WTC11 (cell line): ENCODE measurements around the gene SHOC2. TPM values are rescaled to one million over a fixed set of nuclear protein-coding genes. Genes with fewer than 3 reads are reported as not detected.

ENCODE experiments used
- ATAC-seq: fragments of 200-7000 bp; cut with Tn5 transposase; 2 replicates; pipeline ENCODE4 v1.10.0; 2021; ENCODE audit warnings: mild to moderate bottlenecking, moderate library complexity
- CTCF ChIA-PET: fragments of 300-600 bp; sonication (Branson Sonifier 250); formaldehyde crosslinking; loops from one replicate; lab custom pipeline; 2021; ENCODE audit warnings: antibody characterized with exemption; lab: Charles Lee
- POLR2A ChIA-PET: fragments of 350-600 bp; sonication (Branson Sonifier 250); formaldehyde crosslinking; loops from one replicate; lab custom pipeline; 2021; ENCODE audit warnings: antibody characterized with exemption; lab: Charles Lee
- DNase-seq: peaks from one replicate; pipeline ENCODE4 v3.0.0; 2021; ENCODE audit warnings: low spot score
- H3K27ac Mint-ChIP-seq: 2 replicates; pipeline ENCODE4 v1.8.0; 2021; ENCODE audit warnings: mixed read lengths
- H3K27me3 Mint-ChIP-seq: 2 replicates; pipeline ENCODE4 v1.8.0; 2021; ENCODE audit warnings: low read depth, mild to moderate bottlenecking, moderate library complexity, mixed read lengths
- H3K36me3 Mint-ChIP-seq: 2 replicates; pipeline ENCODE4 v1.8.0; 2021; ENCODE audit warnings: mixed read lengths
- H3K4me1 Mint-ChIP-seq: 2 replicates; pipeline ENCODE4 v1.8.0; 2022; ENCODE audit warnings: mixed read lengths
- H3K4me3 Mint-ChIP-seq: 2 replicates; pipeline ENCODE4 v1.8.0; 2021; ENCODE audit warnings: mild to moderate bottlenecking, moderate library complexity, mixed read lengths
- H3K9me3 Mint-ChIP-seq: 2 replicates; pipeline ENCODE4 v1.8.0; 2021; ENCODE audit warnings: mixed read lengths
- ATF3 ChIP-seq: sonication (generic); formaldehyde crosslinking; conservative IDR thresholded peaks from 2 replicates; pipeline ENCODE4 v1.8.1; 2022; ENCODE audit warnings: mild to moderate bottlenecking, missing genetic modification reagents
- CREM ChIP-seq: sonication (generic); formaldehyde crosslinking; IDR thresholded peaks from 2 replicates; pipeline ENCODE4 v1.8.1; 2022; ENCODE audit warnings: mild to moderate bottlenecking, missing genetic modification reagents, moderate library complexity
- ESRRA ChIP-seq: sonication (generic); formaldehyde crosslinking; IDR thresholded peaks from 2 replicates; pipeline ENCODE4 v1.8.1; 2022; ENCODE audit warnings: mild to moderate bottlenecking, missing genetic modification reagents, borderline replicate concordance
- FOXP1 ChIP-seq: sonication (generic); formaldehyde crosslinking; IDR thresholded peaks from 2 replicates; pipeline ENCODE4 v1.8.0; 2022; ENCODE audit warnings: missing genetic modification reagents, mild to moderate bottlenecking, moderate library complexity, borderline replicate concordance
- GRHL2 ChIP-seq: fragments of 250-450 bp; sonication (Bioruptor Pico); IDR thresholded peaks from 2 replicates; pipeline ENCODE4 v1.8.0; 2022; ENCODE audit warnings: mild to moderate bottlenecking, moderate library complexity; ENCODE audit not compliant: insufficient replicate concordance, severe bottlenecking
- HMGA2 ChIP-seq: fragments of 250-450 bp; sonication (Bioruptor Pico); IDR thresholded peaks from 2 replicates; pipeline ENCODE4 v1.4.0; 2021; ENCODE audit warnings: mild to moderate bottlenecking, moderate library complexity
- JAZF1 ChIP-seq: fragments of 250-450 bp; sonication (Bioruptor Pico); IDR thresholded peaks from 2 replicates; pipeline ENCODE4 v1.9.0; 2021; ENCODE audit warnings: moderate library complexity, mild to moderate bottlenecking, inconsistent platforms
- NFYB ChIP-seq: sonication (generic); formaldehyde crosslinking; conservative IDR thresholded peaks from 2 replicates; pipeline ENCODE4 v1.8.0; 2022; ENCODE audit warnings: low read depth, missing genetic modification reagents
- NR3C1 ChIP-seq: sonication (generic); formaldehyde crosslinking; conservative IDR thresholded peaks from 2 replicates; pipeline ENCODE4 v1.8.1; 2023; ENCODE audit warnings: low read depth, mild to moderate bottlenecking, missing genetic modification reagents
- RELA ChIP-seq: sonication (generic); formaldehyde crosslinking; IDR thresholded peaks from 2 replicates; pipeline ENCODE4 v1.8.1; 2022; ENCODE audit warnings: missing genetic modification reagents, mild to moderate bottlenecking, borderline replicate concordance
- RORB ChIP-seq: fragments of 250-450 bp; sonication (Bioruptor Pico); IDR thresholded peaks from 2 replicates; pipeline ENCODE4 v1.9.0; 2021; ENCODE audit warnings: mild to moderate bottlenecking
- SMAD3 ChIP-seq: sonication (generic); formaldehyde crosslinking; IDR thresholded peaks from 2 replicates; pipeline ENCODE4 v1.8.0; 2022; ENCODE audit warnings: missing genetic modification reagents, mild to moderate bottlenecking, borderline replicate concordance
- SMAD4 ChIP-seq: sonication (generic); formaldehyde crosslinking; IDR thresholded peaks from 2 replicates; pipeline ENCODE4 v1.8.0; 2022; ENCODE audit warnings: mild to moderate bottlenecking, missing genetic modification reagents
- SP1 ChIP-seq: sonication (generic); formaldehyde crosslinking; conservative IDR thresholded peaks from 2 replicates; pipeline ENCODE4 v1.8.1; 2022; ENCODE audit warnings: missing genetic modification reagents
- TCF7 ChIP-seq: sonication (generic); formaldehyde crosslinking; IDR thresholded peaks from 2 replicates; pipeline ENCODE4 v1.8.0; 2022; ENCODE audit warnings: mild to moderate bottlenecking, low read depth, missing genetic modification reagents, moderate library complexity
- ZNF138 ChIP-seq: sonication (generic); formaldehyde crosslinking; conservative IDR thresholded peaks from 2 replicates; pipeline ENCODE4 v1.8.1; 2022; ENCODE audit warnings: mild to moderate bottlenecking, moderate library complexity, missing genetic modification reagents
- ZNF219 ChIP-seq: sonication (generic); formaldehyde crosslinking; IDR thresholded peaks from 2 replicates; pipeline ENCODE4 v1.8.0; 2023; ENCODE audit warnings: missing genetic modification reagents, mild to moderate bottlenecking, borderline replicate concordance
- total RNA-seq: library from RNA; stranded (reverse); gene quantifications from 3 replicates; pipeline ENCODE4 v1.2.3, GENCODE V29; 2021
- TF ChIP-seq, protein P1 (sequence below): sonication (generic); formaldehyde crosslinking; IDR thresholded peaks from 2 replicates; pipeline ENCODE4 v1.8.0; 2022; ENCODE audit warnings: mild to moderate bottlenecking, missing genetic modification reagents
- TF ChIP-seq, protein P2 (sequence below): fragments of 250-450 bp; sonication (Bioruptor Pico); IDR thresholded peaks from 2 replicates; pipeline ENCODE4 v1.9.0; 2021; ENCODE audit warnings: mild to moderate bottlenecking, borderline replicate concordance
- TF ChIP-seq, protein P3 (sequence below): sonication (generic); formaldehyde crosslinking; IDR thresholded peaks from 2 replicates; pipeline ENCODE4 v1.8.0; 2022; ENCODE audit warnings: mild to moderate bottlenecking, missing genetic modification reagents
- TF ChIP-seq, protein P4 (sequence below): sonication (generic); formaldehyde crosslinking; IDR thresholded peaks from 2 replicates; pipeline ENCODE4 v1.8.0; 2022; ENCODE audit warnings: mild to moderate bottlenecking, missing genetic modification reagents
- TF ChIP-seq, protein P5 (sequence below): fragments of 250-450 bp; sonication (Bioruptor Pico); IDR thresholded peaks from 2 replicates; pipeline ENCODE4 v1.9.0; 2021; ENCODE audit warnings: moderate library complexity, mild to moderate bottlenecking, inconsistent platforms, borderline replicate concordance
- TF ChIP-seq, protein P6 (sequence below): sonication (generic); formaldehyde crosslinking; IDR thresholded peaks from 2 replicates; pipeline ENCODE4 v1.8.1; 2023; ENCODE audit warnings: mild to moderate bottlenecking, missing genetic modification reagents, borderline replicate concordance
- TF ChIP-seq, protein P7 (sequence below): sonication (generic); formaldehyde crosslinking; IDR thresholded peaks from 2 replicates; pipeline ENCODE4 v1.8.0; 2023; ENCODE audit warnings: missing genetic modification reagents

Gene SHOC2
- total RNA-seq, 1 experiment from 2014 or later = 21.6 TPM

- TF ChIP-seq, protein P1, sequence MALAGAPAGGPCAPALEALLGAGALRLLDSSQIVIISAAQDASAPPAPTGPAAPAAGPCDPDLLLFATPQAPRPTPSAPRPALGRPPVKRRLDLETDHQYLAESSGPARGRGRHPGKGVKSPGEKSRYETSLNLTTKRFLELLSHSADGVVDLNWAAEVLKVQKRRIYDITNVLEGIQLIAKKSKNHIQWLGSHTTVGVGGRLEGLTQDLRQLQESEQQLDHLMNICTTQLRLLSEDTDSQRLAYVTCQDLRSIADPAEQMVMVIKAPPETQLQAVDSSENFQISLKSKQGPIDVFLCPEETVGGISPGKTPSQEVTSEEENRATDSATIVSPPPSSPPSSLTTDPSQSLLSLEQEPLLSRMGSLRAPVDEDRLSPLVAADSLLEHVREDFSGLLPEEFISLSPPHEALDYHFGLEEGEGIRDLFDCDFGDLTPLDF = no peak
- TF ChIP-seq RORB (no peak), TCF7 (no peak), SP1 (CRISPR knock-in tag) (no peak), GRHL2 (CRISPR knock-in tag) (no peak), SMAD4 (CRISPR knock-in tag) (no peak), NR3C1 (CRISPR knock-in tag) (no peak), ESRRA (CRISPR knock-in tag) (no peak), CREM (CRISPR knock-in tag) (no peak), FOXP1 (no peak)
- TF ChIP-seq, protein P2, sequence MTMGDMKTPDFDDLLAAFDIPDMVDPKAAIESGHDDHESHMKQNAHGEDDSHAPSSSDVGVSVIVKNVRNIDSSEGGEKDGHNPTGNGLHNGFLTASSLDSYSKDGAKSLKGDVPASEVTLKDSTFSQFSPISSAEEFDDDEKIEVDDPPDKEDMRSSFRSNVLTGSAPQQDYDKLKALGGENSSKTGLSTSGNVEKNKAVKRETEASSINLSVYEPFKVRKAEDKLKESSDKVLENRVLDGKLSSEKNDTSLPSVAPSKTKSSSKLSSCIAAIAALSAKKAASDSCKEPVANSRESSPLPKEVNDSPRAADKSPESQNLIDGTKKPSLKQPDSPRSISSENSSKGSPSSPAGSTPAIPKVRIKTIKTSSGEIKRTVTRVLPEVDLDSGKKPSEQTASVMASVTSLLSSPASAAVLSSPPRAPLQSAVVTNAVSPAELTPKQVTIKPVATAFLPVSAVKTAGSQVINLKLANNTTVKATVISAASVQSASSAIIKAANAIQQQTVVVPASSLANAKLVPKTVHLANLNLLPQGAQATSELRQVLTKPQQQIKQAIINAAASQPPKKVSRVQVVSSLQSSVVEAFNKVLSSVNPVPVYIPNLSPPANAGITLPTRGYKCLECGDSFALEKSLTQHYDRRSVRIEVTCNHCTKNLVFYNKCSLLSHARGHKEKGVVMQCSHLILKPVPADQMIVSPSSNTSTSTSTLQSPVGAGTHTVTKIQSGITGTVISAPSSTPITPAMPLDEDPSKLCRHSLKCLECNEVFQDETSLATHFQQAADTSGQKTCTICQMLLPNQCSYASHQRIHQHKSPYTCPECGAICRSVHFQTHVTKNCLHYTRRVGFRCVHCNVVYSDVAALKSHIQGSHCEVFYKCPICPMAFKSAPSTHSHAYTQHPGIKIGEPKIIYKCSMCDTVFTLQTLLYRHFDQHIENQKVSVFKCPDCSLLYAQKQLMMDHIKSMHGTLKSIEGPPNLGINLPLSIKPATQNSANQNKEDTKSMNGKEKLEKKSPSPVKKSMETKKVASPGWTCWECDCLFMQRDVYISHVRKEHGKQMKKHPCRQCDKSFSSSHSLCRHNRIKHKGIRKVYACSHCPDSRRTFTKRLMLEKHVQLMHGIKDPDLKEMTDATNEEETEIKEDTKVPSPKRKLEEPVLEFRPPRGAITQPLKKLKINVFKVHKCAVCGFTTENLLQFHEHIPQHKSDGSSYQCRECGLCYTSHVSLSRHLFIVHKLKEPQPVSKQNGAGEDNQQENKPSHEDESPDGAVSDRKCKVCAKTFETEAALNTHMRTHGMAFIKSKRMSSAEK (CRISPR knock-in tag) = no peak
- TF ChIP-seq, all 79 proteins: peak for 0
Measured at GRCh38 chr10:110916554-110917346, 2.7 kb upstream of the SHOC2 start (continued).

DNA sequence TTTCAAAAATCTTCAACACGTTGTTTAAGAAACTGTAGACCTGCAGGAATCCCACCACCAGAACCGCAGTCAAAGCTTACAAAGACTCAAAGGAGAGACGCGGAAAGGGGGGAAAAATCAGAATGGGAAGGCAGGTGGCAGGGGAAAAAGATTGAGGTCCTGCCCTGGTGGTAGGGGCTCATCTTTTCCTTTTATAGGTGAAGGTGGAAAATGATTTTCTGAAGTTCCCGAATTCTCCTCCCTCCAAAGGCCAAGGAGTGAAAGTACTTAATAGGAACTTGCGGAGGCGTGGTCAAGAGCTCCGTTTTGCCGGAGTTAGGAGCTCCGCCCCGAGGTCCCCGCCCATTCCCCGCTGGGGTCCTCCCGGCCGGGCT is 1.1 kb upstream of the SHOC2 start:
- peak overlapping the region; percentile 97 for H3K4me3 Mint-ChIP-seq
- no peaks in the 10 kb centered on the region for H3K36me3 Mint-ChIP-seq
- no peaks in the 10 kb centered on the region for H3K27me3 Mint-ChIP-seq
- ChIA-PET POLR2A (interaction anchor here (0.7 to 1.8 kb wide), 18 partner anchors 8 to 613 kb away, joined by 3 to 13 read pairs (median 4); partner anchors contain the start of genes ADRA2A, PDCD4 and SMNDC1), CTCF (interaction anchor here (0.5 to 1.9 kb wide), 16 partner anchors 9 to 1219 kb away, joined by 3 to 12 read pairs (median 4); partner anchors contain the start of genes ADRA2A and PDCD4)
- DNase-seq = peak; percentile 98
- H3K27ac Mint-ChIP-seq = peak overlapping the region; percentile 86
- H3K4me1 Mint-ChIP-seq = peaks cover 30% of the 10 kb centered on the region
- no peaks in the 10 kb centered on the region for H3K9me3 Mint-ChIP-seq
- no peak; the same call in 1 of the 2 replicates for ATAC-seq
- TF ChIP-seq SMAD3 (CRISPR knock-in tag) (no peak), RELA (no peak), ATF3 (CRISPR knock-in tag) (no peak), NFYB (CRISPR knock-in tag) (no peak), ZNF138 (CRISPR knock-in tag) (no peak), JAZF1 (CRISPR knock-in tag) (no peak), ZNF219 (no peak), HMGA2 (CRISPR knock-in tag) (no peak)
- TF ChIP-seq, protein P3, sequence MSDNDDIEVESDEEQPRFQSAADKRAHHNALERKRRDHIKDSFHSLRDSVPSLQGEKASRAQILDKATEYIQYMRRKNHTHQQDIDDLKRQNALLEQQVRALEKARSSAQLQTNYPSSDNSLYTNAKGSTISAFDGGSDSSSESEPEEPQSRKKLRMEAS (CRISPR knock-in tag) = no peak
- TF ChIP-seq, protein P4, sequence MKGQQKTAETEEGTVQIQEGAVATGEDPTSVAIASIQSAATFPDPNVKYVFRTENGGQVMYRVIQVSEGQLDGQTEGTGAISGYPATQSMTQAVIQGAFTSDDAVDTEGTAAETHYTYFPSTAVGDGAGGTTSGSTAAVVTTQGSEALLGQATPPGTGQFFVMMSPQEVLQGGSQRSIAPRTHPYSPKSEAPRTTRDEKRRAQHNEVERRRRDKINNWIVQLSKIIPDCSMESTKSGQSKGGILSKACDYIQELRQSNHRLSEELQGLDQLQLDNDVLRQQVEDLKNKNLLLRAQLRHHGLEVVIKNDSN (CRISPR knock-in tag) = no peak
- TF ChIP-seq, protein P5, sequence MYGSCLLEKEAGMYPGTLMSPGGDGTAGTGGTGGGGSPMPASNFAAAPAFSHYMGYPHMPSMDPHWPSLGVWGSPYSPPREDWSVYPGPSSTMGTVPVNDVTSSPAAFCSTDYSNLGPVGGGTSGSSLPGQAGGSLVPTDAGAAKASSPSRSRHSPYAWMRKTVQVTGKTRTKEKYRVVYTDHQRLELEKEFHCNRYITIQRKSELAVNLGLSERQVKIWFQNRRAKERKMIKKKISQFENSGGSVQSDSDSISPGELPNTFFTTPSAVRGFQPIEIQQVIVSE (CRISPR knock-in tag) = no peak
- TF ChIP-seq, protein P6, sequence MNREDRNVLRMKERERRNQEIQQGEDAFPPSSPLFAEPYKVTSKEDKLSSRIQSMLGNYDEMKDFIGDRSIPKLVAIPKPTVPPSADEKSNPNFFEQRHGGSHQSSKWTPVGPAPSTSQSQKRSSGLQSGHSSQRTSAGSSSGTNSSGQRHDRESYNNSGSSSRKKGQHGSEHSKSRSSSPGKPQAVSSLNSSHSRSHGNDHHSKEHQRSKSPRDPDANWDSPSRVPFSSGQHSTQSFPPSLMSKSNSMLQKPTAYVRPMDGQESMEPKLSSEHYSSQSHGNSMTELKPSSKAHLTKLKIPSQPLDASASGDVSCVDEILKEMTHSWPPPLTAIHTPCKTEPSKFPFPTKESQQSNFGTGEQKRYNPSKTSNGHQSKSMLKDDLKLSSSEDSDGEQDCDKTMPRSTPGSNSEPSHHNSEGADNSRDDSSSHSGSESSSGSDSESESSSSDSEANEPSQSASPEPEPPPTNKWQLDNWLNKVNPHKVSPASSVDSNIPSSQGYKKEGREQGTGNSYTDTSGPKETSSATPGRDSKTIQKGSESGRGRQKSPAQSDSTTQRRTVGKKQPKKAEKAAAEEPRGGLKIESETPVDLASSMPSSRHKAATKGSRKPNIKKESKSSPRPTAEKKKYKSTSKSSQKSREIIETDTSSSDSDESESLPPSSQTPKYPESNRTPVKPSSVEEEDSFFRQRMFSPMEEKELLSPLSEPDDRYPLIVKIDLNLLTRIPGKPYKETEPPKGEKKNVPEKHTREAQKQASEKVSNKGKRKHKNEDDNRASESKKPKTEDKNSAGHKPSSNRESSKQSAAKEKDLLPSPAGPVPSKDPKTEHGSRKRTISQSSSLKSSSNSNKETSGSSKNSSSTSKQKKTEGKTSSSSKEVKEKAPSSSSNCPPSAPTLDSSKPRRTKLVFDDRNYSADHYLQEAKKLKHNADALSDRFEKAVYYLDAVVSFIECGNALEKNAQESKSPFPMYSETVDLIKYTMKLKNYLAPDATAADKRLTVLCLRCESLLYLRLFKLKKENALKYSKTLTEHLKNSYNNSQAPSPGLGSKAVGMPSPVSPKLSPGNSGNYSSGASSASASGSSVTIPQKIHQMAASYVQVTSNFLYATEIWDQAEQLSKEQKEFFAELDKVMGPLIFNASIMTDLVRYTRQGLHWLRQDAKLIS (CRISPR knock-in tag) = no peak
- TF ChIP-seq, protein P7, sequence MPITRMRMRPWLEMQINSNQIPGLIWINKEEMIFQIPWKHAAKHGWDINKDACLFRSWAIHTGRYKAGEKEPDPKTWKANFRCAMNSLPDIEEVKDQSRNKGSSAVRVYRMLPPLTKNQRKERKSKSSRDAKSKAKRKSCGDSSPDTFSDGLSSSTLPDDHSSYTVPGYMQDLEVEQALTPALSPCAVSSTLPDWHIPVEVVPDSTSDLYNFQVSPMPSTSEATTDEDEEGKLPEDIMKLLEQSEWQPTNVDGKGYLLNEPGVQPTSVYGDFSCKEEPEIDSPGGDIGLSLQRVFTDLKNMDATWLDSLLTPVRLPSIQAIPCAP (CRISPR knock-in tag) = no peak
